Activated CD8-positive, alpha-beta memory T cell treated with anti-CD3 and anti-CD28 coated beads for 36 hours (primary cell): Measurements from ENCODE around the gene GATA3. TPM values are rescaled to one million over a fixed set of nuclear protein-coding genes. Genes with fewer than 3 reads are reported as not detected.

Experiments used
- CTCF ChIA-PET: fragments of 350-600 bp; sonication (Branson Sonifier 250); formaldehyde crosslinking; loops from one replicate; lab custom pipeline; 2021; ENCODE audit warnings: antibody characterized with exemption; lab: Charles Lee
- POLR2A ChIA-PET: fragments of 350-600 bp; sonication (Branson Sonifier 250); formaldehyde crosslinking; loops from one replicate; lab custom pipeline; 2021; ENCODE audit warnings: antibody characterized with exemption; lab: Charles Lee
- total RNA-seq, 2 experiments: library from RNA; stranded (reverse); gene quantifications; one replicate each; pipeline ENCODE4 v1.2.3, GENCODE V29; 2021

The GATA3 gene
- total RNA-seq, 2 experiments from 2014 or later, result 31.1 to 32.9 TPM

DNA sequence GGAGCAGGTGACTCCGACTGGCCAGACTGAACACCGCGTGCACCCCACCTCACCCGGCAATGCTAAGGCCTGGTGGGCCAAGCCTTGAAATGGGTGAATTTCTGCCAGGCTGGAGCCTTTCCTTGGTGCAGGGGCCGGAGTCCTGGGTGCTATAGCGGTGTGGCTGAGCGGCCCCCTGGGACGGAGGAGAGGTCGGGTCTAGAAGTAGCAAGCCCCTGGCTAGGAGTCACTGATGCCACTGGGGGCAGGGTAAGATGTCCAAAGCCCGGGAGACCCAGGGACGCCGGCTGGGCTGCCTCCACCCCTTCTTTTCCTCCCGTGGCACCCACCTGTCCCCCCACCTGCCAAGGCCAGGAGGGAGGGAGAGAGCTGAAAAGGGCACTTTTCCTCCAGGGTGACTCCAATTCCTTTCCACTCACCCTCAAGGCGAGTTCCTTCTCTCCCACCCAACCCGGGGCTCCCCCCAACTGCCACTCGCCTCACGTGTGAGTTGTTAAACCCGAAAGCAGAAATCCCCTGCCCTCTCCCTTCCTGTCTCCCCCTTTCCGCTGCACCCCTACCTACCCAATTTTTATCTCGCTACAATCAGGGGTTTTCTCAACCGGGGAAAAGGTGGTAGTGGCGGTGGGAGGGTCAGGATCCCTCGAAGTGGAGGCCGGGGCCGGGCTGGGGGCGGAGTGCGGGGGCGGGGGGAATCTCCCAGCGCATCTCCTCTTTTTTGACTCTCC is 6.0 kb upstream of the GATA3 start:
- CTCF ChIA-PET, result interaction anchor here (1.0 to 1.7 kb wide), 3 partner anchors 8 to 18 kb away, joined by 3 to 4 read pairs (median 4); no protein-coding TSS in a partner anchor
- POLR2A ChIA-PET, result no interaction called here

DNA sequence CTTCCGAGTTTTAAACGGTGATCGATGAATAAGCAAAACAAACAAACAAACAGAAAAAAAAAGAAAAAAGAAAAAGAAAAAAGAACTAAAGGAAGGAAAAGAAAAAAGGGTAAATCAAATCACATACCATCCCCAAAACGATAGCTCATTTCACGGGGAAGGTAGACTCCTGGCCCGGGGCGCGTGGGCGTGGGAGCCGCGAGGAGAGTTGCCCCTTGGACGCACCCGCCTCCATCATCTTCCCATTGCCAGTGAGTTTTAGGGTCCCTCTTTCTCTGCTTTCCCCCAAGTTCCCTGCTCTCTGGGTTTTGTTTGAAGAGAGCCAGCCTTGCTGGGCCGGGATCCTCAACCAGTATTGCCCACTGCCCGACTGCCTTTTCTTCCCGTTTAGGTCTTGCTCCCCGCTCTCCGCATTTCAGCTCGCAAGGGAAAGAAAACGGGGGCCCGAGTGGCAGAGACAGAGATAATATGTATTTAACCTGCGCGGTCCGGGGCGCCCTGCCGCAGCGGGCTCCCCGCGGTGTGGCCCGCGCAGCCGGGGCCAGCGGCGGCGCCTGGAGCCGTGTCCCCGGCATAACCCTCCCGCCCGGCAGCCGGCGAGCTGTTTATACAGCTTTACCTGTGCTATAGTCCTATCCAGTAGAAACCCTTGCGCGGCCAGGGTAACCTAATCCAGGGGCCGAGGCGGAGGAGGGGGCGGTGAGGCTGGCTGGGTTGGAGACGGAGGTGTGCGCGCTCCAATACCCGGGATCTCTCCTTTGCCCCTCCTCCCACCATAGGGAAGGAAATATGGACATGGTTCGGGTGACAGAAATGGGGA is 5.2 kb upstream of the GATA3 start:
- ChIA-PET CTCF (interaction anchor here (1.0 to 1.7 kb wide), 4 partner anchors 9 to 287 kb away, joined by 3 to 4 read pairs (median 4); no protein-coding TSS in a partner anchor), POLR2A (interaction anchor here (0.6 kb wide), 1 partner anchor 9 kb away, joined by 3 read pairs; no protein-coding TSS in a partner anchor)

GRCh38 chr10:8049865-8050555 is 4.5 kb upstream of the GATA3 start:
- ChIA-PET POLR2A (interaction anchor here (0.6 kb wide), 1 partner anchor 10 kb away, joined by 3 read pairs; no protein-coding TSS in a partner anchor), CTCF (interaction anchor here (0.5 to 1.7 kb wide), 5 partner anchors 10 to 286 kb away, joined by 3 to 4 read pairs (median 3); no protein-coding TSS in a partner anchor)

GRCh38 chr10:8050556-8051108 is 3.9 kb upstream of the GATA3 start:
- POLR2A ChIA-PET, result interaction anchor here (0.6 kb wide), 1 partner anchor 16 kb away, joined by 3 read pairs; no protein-coding TSS in a partner anchor
- CTCF ChIA-PET, result interaction anchor here (0.5 to 1.7 kb wide), 5 partner anchors 10 to 286 kb away, joined by 3 to 4 read pairs (median 3); no protein-coding TSS in a partner anchor

DNA sequence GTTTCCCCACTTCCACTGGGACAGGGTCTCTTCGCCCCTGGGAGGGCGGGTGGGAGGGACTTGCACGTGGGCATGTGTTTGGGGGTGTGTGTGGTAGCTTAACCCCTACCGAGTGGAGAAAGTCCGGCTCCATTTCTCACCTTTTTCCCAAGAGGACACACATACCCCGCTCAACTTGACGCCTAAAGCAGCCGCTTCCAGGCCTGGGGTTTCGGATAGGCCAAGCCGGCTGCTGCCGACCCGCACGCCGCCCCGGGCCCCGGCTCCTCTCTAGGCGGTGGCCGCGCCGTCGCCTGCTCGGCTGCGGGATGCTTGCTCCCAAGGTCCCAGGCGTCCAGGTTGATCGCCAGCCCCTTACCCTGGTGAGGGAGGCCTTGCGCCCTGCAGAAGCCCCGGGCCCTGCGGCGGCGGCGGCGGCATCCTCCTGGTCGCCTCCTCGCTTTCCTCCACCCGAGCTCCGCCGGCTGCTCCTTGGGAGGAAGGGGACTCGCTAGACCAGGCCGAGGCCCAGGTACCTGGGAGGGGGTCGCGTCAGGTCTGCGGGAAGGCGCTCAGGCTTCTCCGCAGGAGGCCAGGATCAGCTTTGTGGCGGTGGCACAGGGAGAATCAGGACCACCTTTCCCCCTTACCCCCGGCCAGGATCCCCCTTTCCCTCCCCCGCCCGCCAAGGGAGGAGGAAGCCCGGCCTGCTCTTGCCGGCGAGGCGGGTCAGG is 3.2 kb upstream of the GATA3 start:
- POLR2A ChIA-PET, result interaction anchor here (0.6 kb wide), 2 partner anchors 15 to 399 kb away, joined by 3 to 4 read pairs; no protein-coding TSS in a partner anchor
- CTCF ChIA-PET, result interaction anchor here (0.8 to 1.2 kb wide), 2 partner anchors 10 to 81 kb away, joined by 3 read pairs; no protein-coding TSS in a partner anchor

GRCh38 chr10:8051851-8052257 is 2.6 kb upstream of the GATA3 start:
- POLR2A ChIA-PET, result interaction anchor here (0.6 kb wide), 1 partner anchor 398 kb away, joined by 4 read pairs; no protein-coding TSS in a partner anchor
- CTCF ChIA-PET, result interaction anchor here (0.9 to 1.3 kb wide), 3 partner anchors 9 to 18 kb away, joined by 3 to 4 read pairs (median 3); no protein-coding TSS in a partner anchor

GRCh38 chr10:8052341-8052955 is 2.0 kb upstream of the GATA3 start:
- ChIA-PET POLR2A (interaction anchor here (0.6 to 1.9 kb wide), 4 partner anchors 9 to 525 kb away, joined by 3 to 4 read pairs (median 3); no protein-coding TSS in a partner anchor), CTCF (interaction anchor here (0.9 to 1.3 kb wide), 6 partner anchors 9 to 278 kb away, joined by 3 to 4 read pairs (median 3); no protein-coding TSS in a partner anchor)

GRCh38 chr10:8052956-8053445 is 1.5 kb upstream of the GATA3 start:
- POLR2A ChIA-PET, result interaction anchor here (0.6 to 1.9 kb wide), 4 partner anchors 9 to 525 kb away, joined by 3 to 4 read pairs (median 3); no protein-coding TSS in a partner anchor
- CTCF ChIA-PET, result interaction anchor here (0.9 to 1.3 kb wide), 6 partner anchors 8 to 278 kb away, joined by 3 to 4 read pairs (median 3); no protein-coding TSS in a partner anchor

DNA sequence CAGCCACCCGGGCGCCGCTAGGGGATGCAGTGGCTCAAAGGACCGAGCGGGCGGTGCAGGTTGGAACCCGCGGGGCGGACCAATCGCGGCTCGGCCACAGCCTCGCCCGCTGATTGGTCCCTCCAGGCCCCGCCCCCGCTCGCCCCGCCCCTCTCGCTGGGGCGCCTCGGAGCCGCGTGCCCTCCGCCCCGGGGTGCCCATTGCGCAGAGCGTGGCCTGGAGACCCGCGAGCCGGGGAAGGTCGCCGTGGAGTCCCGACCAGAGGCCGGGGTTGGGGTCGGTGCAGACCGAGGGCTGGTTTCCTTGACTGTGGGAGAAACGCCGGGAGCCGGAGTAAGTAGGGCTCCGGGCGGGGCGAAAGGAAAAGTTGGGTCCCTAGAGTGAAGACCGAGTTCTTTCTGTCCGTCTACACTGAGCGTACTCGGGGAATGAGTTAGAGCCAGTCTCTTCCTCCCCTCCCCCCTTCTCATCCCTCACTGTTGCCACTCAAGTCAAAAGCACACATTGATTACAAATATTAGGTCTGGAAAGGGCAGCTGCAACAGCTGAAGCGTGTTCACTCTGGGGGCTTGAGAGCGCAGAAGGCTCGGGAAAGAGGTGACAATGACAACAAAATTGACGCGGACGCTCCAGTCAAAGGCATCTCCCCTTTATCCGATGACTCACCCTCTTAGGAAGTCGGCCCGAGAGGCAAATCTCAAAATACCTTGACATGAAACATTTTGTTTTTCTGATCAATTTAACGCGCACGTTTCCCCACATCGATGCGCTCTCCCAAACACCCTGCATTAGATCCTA is 843 bp upstream of the GATA3 start:
- ChIA-PET CTCF (interaction anchor here (0.6 to 1.1 kb wide), 4 partner anchors 184 to 1241 kb away, joined by 3 to 4 read pairs (median 3); no protein-coding TSS in a partner anchor), POLR2A (interaction anchor here (0.6 to 1.9 kb wide), 8 partner anchors 21 to 403 kb away, joined by 3 to 7 read pairs (median 4); no protein-coding TSS in a partner anchor)

DNA sequence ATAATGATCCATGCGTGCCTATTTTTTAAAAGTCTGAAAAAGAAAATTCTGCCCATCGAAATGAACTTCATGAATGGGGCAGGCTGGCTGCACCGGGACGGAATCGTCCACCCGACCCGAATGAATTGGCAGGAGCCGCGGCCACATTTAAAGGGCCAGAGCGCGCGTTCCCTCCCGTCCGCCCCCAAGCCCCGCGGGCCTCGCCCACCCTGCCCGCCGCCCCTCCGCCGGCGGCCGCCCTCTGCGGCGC is 319 bp upstream of the GATA3 start:
- POLR2A ChIA-PET, result interaction anchor here (0.6 to 1.9 kb wide), 9 partner anchors 21 to 402 kb away, joined by 3 to 7 read pairs (median 4); no protein-coding TSS in a partner anchor
- CTCF ChIA-PET, result interaction anchor here (0.6 kb wide), 1 partner anchor 1241 kb away, joined by 4 read pairs; no protein-coding TSS in a partner anchor

- ChIA-PET CTCF (no interaction called here), POLR2A (interaction anchor here (1.1 kb wide), 1 partner anchor 11 kb away, joined by 5 read pairs; no protein-coding TSS in a partner anchor)
Observed at GRCh38 chr10:8055420-8056349, 1.2 kb downstream of the GATA3 start.

GRCh38 chr10:8056378-8056777 is 1.9 kb downstream of the GATA3 start:
- ChIA-PET CTCF (no interaction called here), POLR2A (interaction anchor here (1.1 kb wide), 1 partner anchor 10 kb away, joined by 5 read pairs; no protein-coding TSS in a partner anchor)

GRCh38 chr10:8056871-8057331 is 2.4 kb downstream of the GATA3 start:
- ChIA-PET POLR2A (interaction anchor here (1.1 kb wide), 1 partner anchor 10 kb away, joined by 5 read pairs; no protein-coding TSS in a partner anchor), CTCF (no interaction called here)

GRCh38 chr10:8057636-8058273 is 3.3 kb downstream of the GATA3 start:
- ChIA-PET POLR2A (no interaction called here), CTCF (no interaction called here)
